HFF-Myc (cell line): ENCODE data around the gene LSM14A.

Experiments used
- DNase-seq: peaks from one replicate; pipeline ENCODE4 v3.0.0-alpha.2; 2011; ENCODE audit warnings: low read depth; ENCODE audit errors: extremely low read depth
- H3K4me3 ChIP-seq: replicated peaks from 2 replicates; pipeline ENCODE4 v1.5.1; 2011; ENCODE audit warnings: low read depth, mild to moderate bottlenecking, control low read depth, low read length
- TF ChIP-seq, protein P1 (sequence below): IDR thresholded peaks from 2 replicates; pipeline ENCODE4 v1.5.1; 2012; ENCODE audit warnings: mild to moderate bottlenecking, low read depth, low read length, control low read depth; ENCODE audit errors: missing control alignments

LSM14A gene

DNA sequence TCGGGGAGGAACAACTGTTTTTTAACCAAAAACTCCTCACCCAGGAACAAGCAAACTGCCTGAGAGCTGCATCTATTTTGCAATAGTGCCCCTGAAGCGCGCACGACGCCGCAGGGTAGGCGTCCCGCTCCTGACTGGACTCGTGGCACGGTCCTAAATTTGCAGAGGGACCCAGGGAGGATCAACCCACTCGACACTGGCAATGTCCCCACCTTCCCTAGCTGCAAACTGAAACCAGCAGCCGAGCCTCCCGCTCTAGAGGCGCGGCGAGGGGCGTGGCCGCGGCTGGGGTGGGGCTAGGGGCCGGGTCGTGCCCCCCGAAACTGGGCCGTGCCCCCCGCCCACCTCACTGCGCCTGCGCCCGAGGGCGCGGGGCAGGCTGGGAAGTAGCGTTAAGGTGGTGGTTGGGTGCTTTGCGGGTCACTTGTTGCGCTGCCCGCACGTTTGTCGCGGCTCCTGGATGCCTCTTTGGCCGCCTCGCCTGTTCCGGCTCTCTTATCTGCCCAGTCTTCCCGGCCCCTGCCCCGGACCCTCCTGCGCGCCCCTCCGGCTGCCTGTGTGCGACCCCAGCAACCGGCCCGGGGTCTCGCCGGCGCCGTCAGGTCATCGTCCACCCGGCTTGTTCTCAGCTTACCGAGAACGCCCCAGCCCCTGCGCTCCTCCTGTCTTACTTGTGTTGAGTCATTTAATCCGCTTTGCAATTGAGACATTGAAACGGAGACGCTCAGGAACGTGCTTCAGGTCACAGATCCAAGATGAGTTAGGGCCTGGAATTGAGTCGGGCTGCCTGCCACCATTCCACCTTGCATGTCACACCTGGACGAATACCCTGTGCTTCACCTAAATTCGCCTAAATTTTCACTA, 37.9 kb upstream of the LSM14A start:
- peak overlapping the region; percentile 67 for H3K4me3 ChIP-seq
- DNase-seq = peak; percentile 29
- TF ChIP-seq, protein P1, sequence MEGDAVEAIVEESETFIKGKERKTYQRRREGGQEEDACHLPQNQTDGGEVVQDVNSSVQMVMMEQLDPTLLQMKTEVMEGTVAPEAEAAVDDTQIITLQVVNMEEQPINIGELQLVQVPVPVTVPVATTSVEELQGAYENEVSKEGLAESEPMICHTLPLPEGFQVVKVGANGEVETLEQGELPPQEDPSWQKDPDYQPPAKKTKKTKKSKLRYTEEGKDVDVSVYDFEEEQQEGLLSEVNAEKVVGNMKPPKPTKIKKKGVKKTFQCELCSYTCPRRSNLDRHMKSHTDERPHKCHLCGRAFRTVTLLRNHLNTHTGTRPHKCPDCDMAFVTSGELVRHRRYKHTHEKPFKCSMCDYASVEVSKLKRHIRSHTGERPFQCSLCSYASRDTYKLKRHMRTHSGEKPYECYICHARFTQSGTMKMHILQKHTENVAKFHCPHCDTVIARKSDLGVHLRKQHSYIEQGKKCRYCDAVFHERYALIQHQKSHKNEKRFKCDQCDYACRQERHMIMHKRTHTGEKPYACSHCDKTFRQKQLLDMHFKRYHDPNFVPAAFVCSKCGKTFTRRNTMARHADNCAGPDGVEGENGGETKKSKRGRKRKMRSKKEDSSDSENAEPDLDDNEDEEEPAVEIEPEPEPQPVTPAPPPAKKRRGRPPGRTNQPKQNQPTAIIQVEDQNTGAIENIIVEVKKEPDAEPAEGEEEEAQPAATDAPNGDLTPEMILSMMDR = no peak

DNA sequence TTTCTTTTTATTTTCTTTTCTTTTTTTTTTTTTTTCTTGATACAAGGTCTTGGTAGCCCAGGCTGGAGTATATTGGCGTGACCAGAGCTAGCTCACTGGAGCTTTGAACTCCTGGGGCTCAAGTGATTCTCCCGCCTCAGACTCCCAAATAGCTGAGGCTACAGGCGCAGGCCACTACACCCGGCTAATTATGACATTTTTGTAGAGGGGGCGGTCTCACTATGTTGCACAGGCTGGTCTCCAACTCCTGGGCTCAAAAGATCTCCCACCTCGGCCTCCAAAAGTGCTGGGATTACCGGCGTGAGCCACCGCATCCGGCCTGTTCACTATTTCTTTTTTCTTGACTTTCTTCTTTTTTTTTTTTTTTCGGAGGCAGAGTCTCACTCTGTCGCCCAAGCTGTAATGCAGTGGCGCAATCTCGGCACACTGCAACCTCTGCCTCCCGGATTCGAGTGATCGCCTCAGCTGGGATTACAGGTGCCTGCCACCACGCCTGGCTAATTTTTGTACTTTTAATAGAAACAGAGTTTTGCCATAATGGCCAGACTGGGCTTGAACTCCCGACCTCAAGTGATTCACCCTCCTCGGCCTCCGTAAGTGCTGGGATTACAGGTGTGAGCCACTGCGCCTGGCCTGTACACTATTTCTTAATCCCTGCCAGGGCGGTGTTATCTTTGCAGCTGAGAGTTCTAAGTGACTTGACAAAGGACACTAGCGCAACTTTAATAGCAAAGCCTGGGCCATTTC, 37.1 kb upstream of the LSM14A start:
- DNase-seq = no peak
- peak overlapping the region; percentile 67 for H3K4me3 ChIP-seq
- TF ChIP-seq, protein P1 = no peak

- TF ChIP-seq, protein P1 = no peak
- no peak for DNase-seq
- no peak overlapping the region for H3K4me3 ChIP-seq
These were observed 36.3 kb upstream of the LSM14A start for GRCh38 chr19:34135821-34136611.

DNA sequence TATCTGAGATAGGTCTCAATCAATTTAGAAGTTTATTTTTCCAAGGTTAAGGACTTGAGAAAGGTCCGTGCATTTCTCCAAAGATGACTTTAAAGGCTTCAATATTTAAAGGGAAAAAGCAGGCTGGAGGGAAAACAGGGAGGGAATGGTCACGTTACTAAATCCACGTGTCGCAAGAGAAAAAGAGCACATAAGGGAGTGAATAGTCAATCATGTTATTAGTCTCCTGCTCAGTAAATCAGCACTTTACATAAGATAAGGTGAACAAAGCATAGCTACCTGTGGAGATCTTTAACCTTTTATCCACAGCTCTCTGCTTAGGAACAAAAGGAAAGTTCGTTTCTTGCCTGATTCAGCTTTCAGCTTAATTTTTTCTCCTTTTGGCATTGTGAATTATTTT, 31.3 kb upstream of the LSM14A start:
- no peak overlapping the region for H3K4me3 ChIP-seq
- TF ChIP-seq, protein P1 = no peak
- DNase-seq = no peak

- no peak for DNase-seq
- TF ChIP-seq, protein P1 = no peak
These were observed 29.9 kb upstream of the LSM14A start for GRCh38 chr19:34142440-34142839.

DNA sequence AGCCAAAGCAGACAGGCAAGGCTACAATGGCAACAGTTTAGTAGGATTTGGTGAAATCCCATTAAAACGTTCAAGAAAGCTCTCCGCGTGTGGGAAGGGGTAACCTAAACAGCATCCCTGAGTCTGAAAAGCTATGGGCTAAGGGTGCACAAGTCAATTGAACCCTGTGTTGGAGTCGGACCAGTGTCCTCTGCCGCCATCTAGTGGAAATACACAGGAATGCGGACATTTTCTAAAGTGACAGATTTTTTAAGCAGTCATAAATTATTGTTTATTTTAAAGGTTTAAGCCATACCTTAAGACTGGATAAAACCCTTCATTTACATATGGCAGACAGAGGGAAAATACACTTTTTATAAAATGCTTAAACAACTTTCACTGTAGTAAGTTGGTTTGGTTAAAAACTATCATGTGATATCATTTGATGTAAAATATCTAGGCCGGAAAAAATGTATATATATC, 26.5 kb upstream of the LSM14A start:
- peak; percentile 26 for DNase-seq
- H3K4me3 ChIP-seq = no peak overlapping the region
- TF ChIP-seq, protein P1 = peak; percentile 78

More at GRCh38 chr19:34142440-34142839, 29.9 kb upstream of the LSM14A start:
- H3K4me3 ChIP-seq = no peak overlapping the region
